SIG-M5 treated with dmso at 0.1 percent for 504 hours (cell line): Measurements from ENCODE around the gene GRIA1.
"Not testable (repeated sequence)": the region's sequence is repeated elsewhere in the genome, so short reads cannot be mapped to it uniquely, and the experiment has no call there.

Experiments used
- DNase-seq: peaks from one replicate; lab custom pipeline; 2025; ENCODE audit not compliant: unreplicated experiment; lab: John Stamatoyannopoulos, UW

The GRIA1 gene

GRCh38 chr5:153816870-153817269, 326.4 kb downstream of the GRIA1 start:
- no peak for DNase-seq

- no peak for DNase-seq
These were observed 328.2 kb downstream of the GRIA1 start for GRCh38 chr5:153818626-153819025.

DNA sequence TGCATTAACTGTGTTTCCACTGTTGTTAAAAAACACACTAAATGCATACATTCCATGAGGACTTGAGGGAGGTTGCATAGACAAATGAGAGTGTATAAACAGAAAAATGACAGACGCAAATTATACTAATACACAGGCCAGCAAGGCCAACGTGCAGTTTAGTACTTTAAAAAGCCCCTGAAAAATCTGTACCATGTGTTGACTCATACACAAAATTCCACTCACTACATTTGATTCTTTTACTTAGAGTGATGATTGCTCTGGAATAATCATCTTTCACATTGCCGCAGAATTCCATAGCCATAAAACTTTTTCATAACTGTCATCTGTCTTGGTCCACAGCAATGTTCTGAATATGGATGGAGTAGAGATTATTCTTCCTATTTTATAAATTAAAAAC, 332.6 kb downstream of the GRIA1 start:
- no peak for DNase-seq

DNA sequence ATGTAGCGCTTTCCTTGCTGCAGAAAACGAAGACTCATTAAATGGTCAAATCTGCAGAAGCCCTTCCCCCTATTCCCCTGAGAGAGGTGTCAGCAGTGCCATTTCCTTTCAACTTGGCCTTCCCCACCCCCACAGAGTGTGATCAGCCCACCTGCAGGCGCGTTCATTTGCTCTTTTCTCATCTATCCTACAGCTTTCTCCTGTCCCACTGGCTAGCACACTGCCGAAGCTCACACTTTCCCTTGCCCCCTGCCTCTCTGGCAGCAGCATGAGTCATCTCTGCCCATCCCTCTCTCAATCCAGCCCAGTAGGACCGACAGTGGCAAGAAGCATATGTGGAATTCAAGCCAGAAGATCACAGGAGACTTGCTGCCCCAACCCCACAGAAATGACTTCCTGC, 334.4 kb downstream of the GRIA1 start:
- DNase-seq: no peak

DNA sequence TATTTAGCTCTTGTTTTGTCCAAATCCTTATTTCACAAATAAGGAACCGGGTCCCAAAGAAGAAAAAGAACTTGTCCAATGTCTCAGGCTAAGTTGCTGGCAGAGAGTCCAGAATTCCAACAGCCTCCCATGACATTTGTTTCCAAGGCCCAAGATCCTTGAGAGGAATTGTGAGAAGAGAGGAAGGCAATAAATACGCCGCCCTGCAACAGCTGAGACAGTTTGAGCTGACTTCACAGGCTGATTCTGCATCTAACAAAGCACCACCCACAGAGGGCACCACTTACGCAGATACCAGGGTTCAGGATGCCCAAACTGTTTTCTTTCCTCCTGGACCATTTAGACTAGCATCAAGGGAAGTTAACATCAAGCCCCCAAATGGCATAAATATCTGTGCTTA, 336.9 kb downstream of the GRIA1 start:
- no peak for DNase-seq

DNA sequence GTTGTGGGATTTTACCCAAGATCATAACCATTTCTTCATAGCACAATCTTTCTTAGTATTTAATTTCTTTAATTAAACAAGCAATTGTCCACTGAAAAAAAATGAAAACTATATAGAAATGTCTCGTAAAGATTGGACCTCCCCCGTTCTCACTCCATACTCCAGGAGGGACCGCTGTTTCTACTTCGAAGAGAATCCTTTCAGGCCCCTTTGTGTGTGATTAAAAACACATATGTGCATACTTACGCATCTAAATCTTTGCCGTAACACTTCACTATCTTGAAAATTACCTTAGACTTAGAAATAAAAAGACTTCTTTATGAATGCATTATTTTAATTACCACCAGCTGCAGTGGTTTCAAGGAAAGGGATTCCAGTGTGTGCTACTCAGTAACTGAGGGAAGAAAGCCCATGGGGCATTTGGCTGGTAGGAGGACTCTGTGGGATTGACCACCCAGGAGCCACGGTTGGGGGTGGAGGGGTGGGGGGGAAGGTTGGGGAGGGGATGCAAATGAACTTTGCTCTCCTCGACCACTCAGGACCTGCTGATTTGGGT, 339.1 kb downstream of the GRIA1 start:
- no peak for DNase-seq

DNA sequence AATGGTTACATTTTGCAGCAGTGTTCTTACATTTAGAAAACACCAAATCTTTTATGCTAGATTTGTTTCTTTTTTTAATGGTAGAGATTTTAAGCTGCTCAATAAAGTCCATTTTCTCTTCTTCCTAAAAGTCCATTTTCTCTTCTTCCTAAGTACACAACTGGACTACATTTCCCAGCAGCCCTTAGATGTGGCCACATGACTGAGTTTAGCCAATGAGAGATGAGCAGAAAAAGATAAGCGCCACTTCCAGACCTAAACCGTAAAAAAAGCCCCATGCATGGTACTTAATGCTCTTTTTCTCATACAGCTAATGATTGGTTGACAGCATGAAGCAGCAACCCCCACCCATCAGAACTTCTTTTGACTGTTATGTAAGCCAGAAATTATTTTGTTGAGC, 341.5 kb downstream of the GRIA1 start:
- DNase-seq: peak; percentile 28

DNA sequence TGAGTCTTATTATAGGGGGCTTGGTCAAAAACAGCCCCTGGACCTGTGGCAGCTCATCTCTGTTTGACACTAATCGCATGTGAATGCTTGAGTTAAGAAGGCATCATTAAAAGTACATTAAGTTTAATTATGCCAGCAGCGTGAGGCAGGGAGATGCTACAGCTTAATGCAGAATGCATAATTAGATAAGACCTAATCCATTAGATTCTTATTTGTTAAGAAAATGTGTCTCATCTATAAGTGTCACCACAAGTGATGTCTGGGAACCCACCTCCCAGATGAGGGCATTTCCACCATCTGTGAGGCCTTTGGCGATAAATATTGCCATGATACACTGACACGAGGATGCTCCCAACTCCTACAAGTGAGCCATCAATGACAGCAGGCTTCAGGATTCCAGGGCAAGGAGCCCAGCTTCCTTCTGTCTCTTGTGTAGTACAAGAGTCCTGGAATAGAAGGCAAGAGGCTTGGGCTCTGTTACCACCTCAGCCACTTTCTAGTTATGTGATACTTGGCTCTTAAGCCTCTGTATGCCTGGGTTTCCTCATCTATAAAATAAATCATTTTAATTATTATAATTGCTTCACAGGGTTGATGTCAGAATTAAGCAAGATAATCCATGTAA, 345.5 kb downstream of the GRIA1 start:
- no peak for DNase-seq

DNA sequence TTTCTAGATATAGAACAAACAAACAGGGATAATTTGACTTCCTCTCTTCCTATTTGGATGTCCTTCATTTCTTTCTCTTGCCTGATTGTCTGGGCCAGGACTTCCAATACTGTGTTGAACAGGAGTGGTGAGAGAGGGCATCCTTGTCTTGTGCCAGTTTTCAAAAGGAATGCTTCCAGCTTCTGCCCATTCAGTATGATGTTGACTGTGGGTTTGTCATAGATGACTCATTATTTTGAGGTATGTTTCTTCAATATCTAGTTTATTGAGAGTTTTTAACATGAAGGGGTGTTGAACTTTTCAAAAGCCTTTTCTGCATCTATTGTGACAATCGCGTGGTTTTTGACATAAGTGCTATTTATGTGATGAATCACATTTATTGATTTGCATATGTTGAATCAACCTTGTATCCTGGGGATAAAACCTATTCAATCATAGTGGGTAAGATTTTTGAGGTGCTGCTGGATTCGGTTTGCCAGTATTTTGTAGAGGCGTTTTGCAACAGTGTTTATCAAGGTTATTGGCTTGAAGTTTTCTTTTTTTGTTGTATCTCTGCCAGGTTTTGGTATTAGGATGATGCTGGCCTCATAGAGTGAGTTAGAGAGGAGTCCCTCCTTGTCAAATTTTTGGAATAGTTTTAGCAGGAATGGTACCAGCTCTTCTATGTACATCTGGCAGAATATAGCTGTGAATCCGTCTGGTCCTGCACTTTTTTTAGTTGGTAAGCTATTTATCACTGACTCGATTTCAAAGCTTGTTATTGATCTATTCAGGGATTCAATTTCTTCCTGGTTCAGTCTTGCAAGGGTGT, 359.0 kb downstream of the GRIA1 start:
- not testable (repeated sequence) for DNase-seq

- no peak for DNase-seq
These were observed 369.9 kb downstream of the GRIA1 start for GRCh38 chr5:153860195-153860886.

DNA sequence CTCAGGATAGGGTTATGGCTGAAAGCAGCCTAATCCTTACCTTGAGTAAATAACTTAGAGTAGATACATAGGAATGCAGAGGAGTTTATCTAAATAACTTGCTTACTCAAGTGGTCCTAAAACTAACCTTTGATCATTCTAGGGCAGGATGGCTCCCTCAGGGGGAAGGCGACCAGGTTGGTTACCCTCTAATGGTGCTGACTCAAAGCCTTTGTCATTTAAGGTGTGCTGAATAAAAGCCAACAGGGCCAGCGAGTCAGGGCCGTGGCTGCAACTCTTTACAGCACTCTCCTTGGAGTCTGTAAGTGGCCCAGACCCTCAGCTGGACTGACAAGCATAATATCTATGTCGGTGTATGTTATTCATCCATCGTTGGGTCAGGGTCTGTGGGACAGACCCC, 372.4 kb downstream of the GRIA1 start:
- DNase-seq: not testable (repeated sequence)
